Caco-2 (cell line): ENCODE measurements around the gene RLF. TPM values are rescaled to one million over a fixed set of nuclear protein-coding genes. Genes with fewer than 3 reads are reported as not detected.

ENCODE experiments used
- Bru-seq: library from RNA; stranded (reverse); fragments of 400-500 nt; gene quantifications from one replicate; lab custom pipeline; 2021; lab: Mats Ljungman, UMichigan
- BruChase-seq, 2 experiments: library from RNA; stranded (reverse); fragments of 400-500 nt; gene quantifications; one replicate each; lab custom pipeline; 2021; lab: Mats Ljungman, UMichigan
- BruUV-seq: library from RNA; stranded (reverse); fragments of 400-500 nt; replicated peaks from 2 replicates; lab custom pipeline; 2021; lab: Mats Ljungman, UMichigan
- CTCF ChIA-PET: fragments of 300-600 bp; sonication (Branson Sonifier 250); formaldehyde crosslinking; loops from one replicate; lab custom pipeline; 2022; ENCODE audit warnings: antibody characterized with exemption; lab: Charles Lee
- POLR2A ChIA-PET: fragments of 300-600 bp; sonication (Branson Sonifier 250); formaldehyde crosslinking; loops from one replicate; lab custom pipeline; 2022; ENCODE audit warnings: antibody characterized with exemption; lab: Charles Lee
- DNase-seq, 2 experiments: peaks; one replicate each; pipeline versions ENCODE4 v3.0.0 to v3.0.0-alpha.2; 2020 to 2022
- H3K27me3 ChIP-seq: replicated peaks from 2 replicates; pipeline ENCODE4 v1.6.0; 2011; ENCODE audit warnings: low read length; ENCODE audit not compliant: control insufficient read depth, insufficient read depth
- H3K36me3 ChIP-seq: 2 replicates; pipeline ENCODE4 v1.5.1; 2011; ENCODE audit warnings: low read length; ENCODE audit not compliant: control insufficient read depth, insufficient read depth
- H3K4me1 ChIP-seq: fragments of 250-450 bp; sonication (Bioruptor Pico); 2 replicates; pipeline ENCODE4 v1.5.1; 2020; ENCODE audit warnings: mild to moderate bottlenecking
- H3K4me3 ChIP-seq: 2 replicates; pipeline ENCODE4 v1.5.1; 2011; ENCODE audit warnings: low read depth, mild to moderate bottlenecking, control low read depth, low read length
- H3K9me3 ChIP-seq: fragments of 250-450 bp; sonication (Bioruptor Pico); 2 replicates; pipeline ENCODE4 v1.5.1; 2020; ENCODE audit warnings: mild to moderate bottlenecking, moderate library complexity
- H3K27ac Mint-ChIP-seq: one replicate; pipeline ENCODE4 v1.8.0; 2022; ENCODE audit warnings: mixed read lengths; ENCODE audit not compliant: unreplicated experiment
- H3K27me3 Mint-ChIP-seq: one replicate; pipeline ENCODE4 v1.8.0; 2022; ENCODE audit warnings: mixed read lengths; ENCODE audit not compliant: insufficient read depth, unreplicated experiment
- H3K36me3 Mint-ChIP-seq: one replicate; pipeline ENCODE4 v1.8.0; 2022; ENCODE audit warnings: mild to moderate bottlenecking, mixed read lengths; ENCODE audit not compliant: insufficient read depth, unreplicated experiment
- H3K4me1 Mint-ChIP-seq: one replicate; pipeline ENCODE4 v1.8.0; 2022; ENCODE audit warnings: low read depth, mixed read lengths; ENCODE audit not compliant: unreplicated experiment
- H3K4me3 Mint-ChIP-seq: one replicate; pipeline ENCODE4 v1.8.0; 2022; ENCODE audit warnings: mild to moderate bottlenecking, moderate library complexity, mixed read lengths; ENCODE audit not compliant: unreplicated experiment
- H3K9me3 Mint-ChIP-seq: one replicate; pipeline ENCODE4 v1.8.0; 2022; ENCODE audit warnings: mixed read lengths; ENCODE audit not compliant: unreplicated experiment
- CTCF ChIP-seq, 2 experiments: fragments of 200-600 bp in 1 of 2; IDR thresholded peaks; 1 replicate in 1 of 2; 2 replicates in 1 of 2; pipeline versions ENCODE4 v1.5.1 to v1.8.0; 2011 to 2022; ENCODE audit warnings: antibody characterized with exemption in 1 of 2, control low read depth in 1 of 2, inconsistent platforms in 1 of 2, low read depth in 1 of 2, low read length in 1 of 2, mild to moderate bottlenecking in 1 of 2, moderate library complexity in 1 of 2; ENCODE audit not compliant: insufficient read depth in 1 of 2, severe bottlenecking in 1 of 2, unreplicated experiment in 1 of 2
- intact Hi-C: fragments of 100-400 bp; cut with micrococcal nuclease; formaldehyde crosslinking; loops from one replicate; pipeline ENCODE4 v1.10.0; 2022; ENCODE audit not compliant: unreplicated experiment
- long read RNA-seq: library from polyadenylated mRNA; stranded (forward); transcript quantifications from one replicate; pipeline ENCODE4 v2.0.0, GENCODE V29; 2022
- total RNA-seq: library from RNA; stranded (reverse); gene quantifications from 2 replicates; pipeline ENCODE4 v1.2.3, GENCODE V29; 2022

RLF gene
- total RNA-seq: 11.6 and 12.8 TPM in 2 replicates
- percentile 79 among the genes with signal in this experiment for Bru-seq, nascent RNA
- BruChase-seq, experiment 1, labeled RNA remaining after a 2-hour chase: percentile 77 among the genes with signal in this experiment
- percentile 66 among the genes with signal in this experiment for BruChase-seq, experiment 2, labeled RNA remaining after a 6-hour chase
- long read RNA-seq, full-length matches to known transcripts: 1 of 7 reads
- long read RNA-seq, partial matches to known transcripts: 0 of 7 reads
- long read RNA-seq, other reads (novel, unspliced or antisense): 6 of 7 reads

- Histone ChIP-seq H3K36me3 (no peaks in the 10 kb centered on the region), H3K27me3 (no peaks in the 10 kb centered on the region), H3K4me1 (peaks cover 5% of the 10 kb centered on the region; the same call in 1 of the 2 replicates), H3K9me3 (no peaks in the 10 kb centered on the region), H3K4me3 (peak within 1 kb of the TSS; percentile 74)
- POLR2A ChIA-PET: interaction anchor here (1.1 kb wide), 1 partner anchor 8 kb away, joined by 7 read pairs; no protein-coding TSS in a partner anchor
- CTCF ChIA-PET: interaction anchor here (1.6 kb wide), 2 partner anchors 9 to 177 kb away, joined by 4 to 5 read pairs; no protein-coding TSS in a partner anchor
- peaks cover 13% of the 10 kb centered on the region for H3K4me1 Mint-ChIP-seq
- DNase-seq: peak; percentile 88 to 90
- no peaks in the 10 kb centered on the region for H3K27me3 Mint-ChIP-seq
- peaks cover 12% of the 10 kb centered on the region for H3K36me3 Mint-ChIP-seq
- intact Hi-C loops: loop anchor here (1.0 kb wide), 1 partner anchor 97 kb away; the partner anchor contains the start of gene ZMPSTE24
- H3K4me3 Mint-ChIP-seq: no peak within 1 kb of the TSS
- H3K9me3 Mint-ChIP-seq: no peaks in the 10 kb centered on the region
- no peak for TF ChIP-seq CTCF (IDR thresholded peaks at IDR 0.05; ENCODE audit: insufficient read depth in 1 of 2, low read depth in 1 of 2, low read length in 1 of 2, severe bottlenecking in 1 of 2, unreplicated experiment in 1 of 2)
- BruUV-seq: TSS peak; percentile 39
- no peak within 1 kb of the TSS for H3K27ac Mint-ChIP-seq
Observed at GRCh38 chr1:40161125-40161887, at the start of gene RLF. Gene RLF (plus strand): TSS chr1:40161387. CDS start chr1:40161400, 13 bp downstream.

- BruUV-seq: no TSS peak
- ChIA-PET POLR2A (no interaction called here), CTCF (no interaction called here)
- H3K36me3 Mint-ChIP-seq: no peaks in the 10 kb centered on the region
- peaks cover 34% of the 10 kb centered on the region for H3K9me3 Mint-ChIP-seq
- H3K4me1 Mint-ChIP-seq: peaks cover 23% of the 10 kb centered on the region
- intact Hi-C loops: no loop called here
- H3K27ac Mint-ChIP-seq: no peak overlapping the region
- Histone ChIP-seq H3K36me3 (no peaks in the 10 kb centered on the region), H3K4me3 (no peak overlapping the region), H3K4me1 (peaks cover 20% of the 10 kb centered on the region), H3K27me3 (no peaks in the 10 kb centered on the region), H3K9me3 (no peaks in the 10 kb centered on the region; the same call in none of the 2 replicates)
- H3K27me3 Mint-ChIP-seq: no peaks in the 10 kb centered on the region
- no peak for DNase-seq
- TF ChIP-seq CTCF (IDR thresholded peaks at IDR 0.05; ENCODE audit: insufficient read depth in 1 of 2, low read depth in 1 of 2, low read length in 1 of 2, severe bottlenecking in 1 of 2, unreplicated experiment in 1 of 2): no peak
- no peak overlapping the region for H3K4me3 Mint-ChIP-seq
Observed at GRCh38 chr1:40114400-40114799, 46.8 kb upstream of the RLF start.

GRCh38 chr1:40120128-40120527 is 41.1 kb upstream of the RLF start:
- peaks cover 34% of the 10 kb centered on the region for H3K4me1 Mint-ChIP-seq
- Histone ChIP-seq H3K27me3 (no peaks in the 10 kb centered on the region), H3K36me3 (no peaks in the 10 kb centered on the region), H3K9me3 (no peaks in the 10 kb centered on the region; the same call in 1 of the 2 replicates), H3K4me3 (no peak overlapping the region), H3K4me1 (peaks cover 40% of the 10 kb centered on the region)
- H3K27ac Mint-ChIP-seq: no peak overlapping the region
- CTCF ChIA-PET: no interaction called here
- POLR2A ChIA-PET: no interaction called here
- no peaks in the 10 kb centered on the region for H3K36me3 Mint-ChIP-seq
- H3K4me3 Mint-ChIP-seq: no peak overlapping the region
- no peak for TF ChIP-seq CTCF (IDR thresholded peaks at IDR 0.05; ENCODE audit: insufficient read depth in 1 of 2, low read depth in 1 of 2, low read length in 1 of 2, severe bottlenecking in 1 of 2, unreplicated experiment in 1 of 2)
- H3K9me3 Mint-ChIP-seq: peaks cover 11% of the 10 kb centered on the region
- DNase-seq: no peak
- intact Hi-C loops: no loop called here
- no TSS peak for BruUV-seq
- H3K27me3 Mint-ChIP-seq: no peaks in the 10 kb centered on the region
